Right atrium auricular region (tissue), 2 donors: ENCODE data around the gene STK26. TPM values are rescaled to one million over a fixed set of nuclear protein-coding genes. Genes with fewer than 3 reads are reported as not detected.
"Not testable (repeated sequence)": the region's sequence is repeated elsewhere in the genome, so short reads cannot be mapped to it uniquely, and the experiment has no call there.

Source experiments
- DNase-seq: peaks from one replicate; pipeline ENCODE4 v3.0.0-alpha.2; 2019; ENCODE audit warnings: low spot score
- H3K27ac ChIP-seq, 2 donors: fragments of 200-600 bp; sonication (generic); 1 replicate in 1 of 2; 2 replicates in 1 of 2; pipeline ENCODE4 v1.5.1; 2016 to 2019
- H3K27me3 ChIP-seq, 2 donors: fragments of 200-600 bp; sonication (generic); one replicate each; pipeline versions ENCODE4 v1.5.1 to v1.6.0; 2017 to 2019
- H3K36me3 ChIP-seq: fragments of 200-600 bp; sonication (generic); one replicate; pipeline ENCODE4 v1.5.1; 2016
- H3K4me1 ChIP-seq, 2 donors: fragments of 200-600 bp; sonication (generic); one replicate each; pipeline versions ENCODE4 v1.5.1 to v1.6.0; 2017 to 2019
- H3K4me3 ChIP-seq, 2 donors: fragments of 200-600 bp; sonication (generic); 1 replicate in 1 of 2; 2 replicates in 1 of 2; pipeline ENCODE4 v1.5.1; 2017 to 2019; ENCODE audit warnings: mild to moderate bottlenecking in 1 of 2, moderate library complexity in 1 of 2
- H3K9me3 ChIP-seq, 2 donors: fragments of 200-600 bp; sonication (generic); one replicate each; pipeline ENCODE4 v1.5.1; 2019
- total RNA-seq, 2 donors: library from RNA; depleted of rRNA; stranded (reverse); fragments of >200 nt; gene quantifications; one replicate each; pipeline ENCODE4 v1.1.0, GENCODE V29; 2016
- TF ChIP-seq, protein P1 (sequence below), 2 donors: fragments of 200-600 bp; sonication (generic); IDR thresholded peaks; one replicate each; pipeline ENCODE4 v1.5.1; 2019; ENCODE audit warnings: antibody characterized with exemption in 2 of 2

The STK26 gene
- total RNA-seq, 2 donors from 2014 or later, result 2.7 to 4.7 TPM

DNA sequence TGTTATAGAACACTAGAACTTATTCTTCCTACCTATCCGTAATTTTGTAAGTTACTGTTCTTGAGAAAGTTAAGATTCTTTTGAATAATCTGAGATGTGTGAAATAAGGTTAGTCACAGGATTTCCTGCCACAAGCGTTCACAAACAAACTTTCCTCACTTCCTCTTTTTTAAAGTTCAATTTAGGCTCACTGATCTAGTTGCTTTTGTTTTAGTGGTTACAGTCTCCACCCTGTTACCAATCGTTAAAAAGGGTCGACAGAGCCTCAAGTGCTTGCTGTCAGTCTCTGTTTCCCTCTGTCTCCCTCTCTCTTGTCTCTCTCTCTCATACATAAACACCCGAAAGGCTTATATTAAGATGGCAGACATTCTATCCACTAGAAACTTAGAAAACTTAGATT, 35.9 kb upstream of the STK26 start:
- H3K27me3 ChIP-seq, result no peaks in the 10 kb centered on the region
- TF ChIP-seq, protein P1, sequence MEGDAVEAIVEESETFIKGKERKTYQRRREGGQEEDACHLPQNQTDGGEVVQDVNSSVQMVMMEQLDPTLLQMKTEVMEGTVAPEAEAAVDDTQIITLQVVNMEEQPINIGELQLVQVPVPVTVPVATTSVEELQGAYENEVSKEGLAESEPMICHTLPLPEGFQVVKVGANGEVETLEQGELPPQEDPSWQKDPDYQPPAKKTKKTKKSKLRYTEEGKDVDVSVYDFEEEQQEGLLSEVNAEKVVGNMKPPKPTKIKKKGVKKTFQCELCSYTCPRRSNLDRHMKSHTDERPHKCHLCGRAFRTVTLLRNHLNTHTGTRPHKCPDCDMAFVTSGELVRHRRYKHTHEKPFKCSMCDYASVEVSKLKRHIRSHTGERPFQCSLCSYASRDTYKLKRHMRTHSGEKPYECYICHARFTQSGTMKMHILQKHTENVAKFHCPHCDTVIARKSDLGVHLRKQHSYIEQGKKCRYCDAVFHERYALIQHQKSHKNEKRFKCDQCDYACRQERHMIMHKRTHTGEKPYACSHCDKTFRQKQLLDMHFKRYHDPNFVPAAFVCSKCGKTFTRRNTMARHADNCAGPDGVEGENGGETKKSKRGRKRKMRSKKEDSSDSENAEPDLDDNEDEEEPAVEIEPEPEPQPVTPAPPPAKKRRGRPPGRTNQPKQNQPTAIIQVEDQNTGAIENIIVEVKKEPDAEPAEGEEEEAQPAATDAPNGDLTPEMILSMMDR (IDR thresholded peaks at IDR 0.05), result no peak
- no peaks in the 10 kb centered on the region for H3K36me3 ChIP-seq
- DNase-seq, result no peak
- H3K9me3 ChIP-seq, result no peaks in the 10 kb centered on the region
- no peaks in the 10 kb centered on the region for H3K4me1 ChIP-seq
- no peak overlapping the region for H3K4me3 ChIP-seq
- H3K27ac ChIP-seq, result no peak overlapping the region

DNA sequence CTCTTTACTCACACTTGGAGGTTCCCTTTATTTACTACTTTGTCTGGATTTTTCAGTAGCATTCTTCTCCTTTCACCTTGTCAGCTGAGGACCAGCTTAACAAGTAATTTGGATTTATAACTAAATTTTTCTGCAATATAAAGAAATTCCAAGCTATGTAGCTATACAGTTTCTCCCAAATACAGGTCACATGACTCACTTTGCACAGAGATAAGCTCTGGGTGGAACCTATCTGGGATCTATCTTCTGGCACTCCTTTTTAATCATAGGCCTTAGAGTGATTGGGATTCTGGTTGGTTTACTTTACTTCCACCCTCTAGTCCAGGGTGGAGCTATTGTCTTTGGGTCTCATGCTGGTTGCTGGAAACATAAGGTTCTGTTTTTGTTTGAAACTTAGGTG, 34.9 kb upstream of the STK26 start:
- no peaks in the 10 kb centered on the region for H3K9me3 ChIP-seq
- no peak overlapping the region for H3K4me3 ChIP-seq
- no peaks in the 10 kb centered on the region for H3K36me3 ChIP-seq
- no peaks in the 10 kb centered on the region for H3K27me3 ChIP-seq
- no peak for DNase-seq
- TF ChIP-seq, protein P1 (IDR thresholded peaks at IDR 0.05), result no peak
- no peak overlapping the region for H3K27ac ChIP-seq
- H3K4me1 ChIP-seq, result no peaks in the 10 kb centered on the region

DNA sequence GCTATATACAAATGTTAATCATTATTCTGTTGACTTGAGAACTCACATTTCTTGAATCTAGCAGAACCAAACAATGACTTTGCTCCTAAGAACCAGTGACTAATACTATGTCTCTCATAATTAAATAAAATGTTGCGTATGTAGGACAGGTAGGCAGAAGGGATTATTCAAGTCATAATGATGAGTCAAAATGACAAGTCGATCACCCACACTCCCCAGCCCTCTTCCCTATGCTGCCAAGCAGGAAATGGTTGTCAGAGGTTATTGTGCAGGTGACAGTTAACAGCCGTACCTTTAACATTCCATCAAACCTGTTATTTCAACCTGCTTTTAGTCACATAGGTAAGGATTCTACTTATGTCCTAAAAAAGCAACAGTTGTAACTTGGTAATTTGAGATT, 22.0 kb upstream of the STK26 start:
- Histone ChIP-seq H3K9me3 (no peaks in the 10 kb centered on the region), H3K36me3 (no peaks in the 10 kb centered on the region), H3K4me3 (no peak overlapping the region), H3K4me1 (no peaks in the 10 kb centered on the region), H3K27me3 (no peaks in the 10 kb centered on the region), H3K27ac (no peak overlapping the region)
- no peak for DNase-seq
- TF ChIP-seq, protein P1 (IDR thresholded peaks at IDR 0.05), result no peak

DNA sequence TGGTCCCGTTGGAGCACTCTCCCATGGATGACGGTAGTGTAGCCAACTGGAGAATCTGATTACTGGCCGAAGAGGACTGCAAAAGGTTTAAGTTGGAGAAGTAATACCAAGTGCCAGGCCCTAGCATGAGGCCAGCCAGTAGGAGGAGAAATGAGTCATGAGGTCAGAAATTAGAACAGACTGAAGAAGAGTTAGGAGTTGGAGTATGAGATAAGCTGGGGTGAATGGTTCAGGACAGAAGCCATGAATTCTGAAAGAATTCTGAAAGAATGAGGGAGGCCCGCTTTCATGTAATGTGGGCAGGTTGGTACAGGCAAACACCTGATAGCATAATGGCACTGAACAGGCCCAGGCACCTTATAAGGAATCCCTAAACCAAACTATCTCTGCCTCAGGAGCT, 18.4 kb upstream of the STK26 start:
- no peak overlapping the region for H3K27ac ChIP-seq
- no peaks in the 10 kb centered on the region for H3K27me3 ChIP-seq
- H3K36me3 ChIP-seq, result no peaks in the 10 kb centered on the region
- no peak overlapping the region for H3K4me3 ChIP-seq
- H3K4me1 ChIP-seq, result no peaks in the 10 kb centered on the region
- TF ChIP-seq, protein P1 (IDR thresholded peaks at IDR 0.05), result no peak
- no peak for DNase-seq
- no peaks in the 10 kb centered on the region for H3K9me3 ChIP-seq

DNA sequence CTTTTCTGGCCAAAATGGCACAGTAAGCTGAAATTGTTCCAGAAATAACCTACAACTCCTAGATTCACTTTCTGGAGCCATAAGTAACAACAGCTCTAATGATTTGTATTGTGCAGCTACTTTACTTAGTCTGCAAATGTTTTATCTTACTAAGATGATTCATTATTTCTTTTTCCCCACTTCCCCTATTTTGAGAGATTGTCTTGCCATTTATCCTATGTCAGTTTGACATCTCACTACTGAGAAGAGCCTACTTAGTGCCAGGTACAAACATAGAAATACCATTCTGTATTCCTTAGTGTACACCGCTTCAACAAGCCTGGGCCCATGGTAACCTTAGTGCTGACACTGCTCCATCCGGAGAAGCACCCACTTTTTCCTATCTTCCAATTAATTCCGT, 13.8 kb upstream of the STK26 start:
- Histone ChIP-seq H3K4me3 (no peak overlapping the region), H3K27me3 (no peaks in the 10 kb centered on the region), H3K36me3 (no peaks in the 10 kb centered on the region), H3K9me3 (no peaks in the 10 kb centered on the region), H3K4me1 (no peaks in the 10 kb centered on the region), H3K27ac (no peak overlapping the region)
- no peak for DNase-seq
- TF ChIP-seq, protein P1 (IDR thresholded peaks at IDR 0.05), result no peak

DNA sequence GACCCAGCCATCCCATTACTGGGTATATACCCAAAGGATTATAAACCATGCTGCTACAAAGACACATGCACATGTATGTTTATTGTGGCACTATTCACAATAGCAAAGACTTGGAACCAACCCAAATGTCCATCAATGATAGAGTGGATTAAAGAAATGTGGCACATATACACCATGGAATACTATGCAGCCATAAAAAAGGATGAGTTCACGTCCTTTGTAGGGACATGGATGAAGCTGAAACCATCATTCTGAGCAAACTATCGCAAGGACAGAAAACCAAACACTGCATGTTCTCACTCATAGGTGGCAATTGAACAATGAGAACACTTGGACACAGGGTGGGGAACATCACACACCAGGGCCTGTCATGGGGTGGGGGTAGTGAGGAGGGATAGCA, 12.9 kb upstream of the STK26 start:
- H3K9me3 ChIP-seq, H3K27me3 ChIP-seq, H3K4me1 ChIP-seq, H3K4me3 ChIP-seq, DNase-seq, H3K36me3 ChIP-seq, H3K27ac ChIP-seq: not testable (repeated sequence)
